HG03575 (cell line): ENCODE data around the gene DENND1C.

Experiments
- ATAC-seq: cut with Tn5 transposase; IDR thresholded peaks from one replicate; pipeline ENCODE4 v1.9.1; 2021; ENCODE audit not compliant: unreplicated experiment, insufficient number of reproducible peaks, low FRiP score; ENCODE audit errors: extremely low read depth

Gene DENND1C

GRCh38 chr19:6460099-6460884, 21.3 kb downstream of the DENND1C start:
- no peak for ATAC-seq

- ATAC-seq = no peak
These were observed 22.1 kb downstream of the DENND1C start, which contains the start of gene SLC25A23 for GRCh38 chr19:6459262-6460098. Gene SLC25A23, minus strand, starts transcription at chr19:6459792. Its CDS starts 164 bp downstream, at chr19:6459628.

GRCh38 chr19:6458695-6459261, 22.8 kb downstream of the DENND1C start:
- no peak for ATAC-seq

- ATAC-seq = no peak
These were observed 23.5 kb downstream of the DENND1C start for GRCh38 chr19:6457958-6458694.

GRCh38 chr19:6455924-6456323, 25.7 kb downstream of the DENND1C start:
- no peak for ATAC-seq

- no peak for ATAC-seq
These were observed 27.5 kb downstream of the DENND1C start for GRCh38 chr19:6453951-6454565.

- ATAC-seq = no peak
These were observed 28.7 kb downstream of the DENND1C start for GRCh38 chr19:6452899-6453298.

GRCh38 chr19:6452223-6452614, 29.4 kb downstream of the DENND1C start:
- no peak for ATAC-seq

GRCh38 chr19:6451583-6452222, 29.9 kb downstream of the DENND1C start:
- ATAC-seq = no peak

- no peak for ATAC-seq
These were observed 31.4 kb downstream of the DENND1C start for GRCh38 chr19:6450166-6450565.

- no peak for ATAC-seq
These were observed 33.5 kb downstream of the DENND1C start for GRCh38 chr19:6448045-6448444.

GRCh38 chr19:6446452-6446851, 35.1 kb downstream of the DENND1C start:
- ATAC-seq = no peak

- no peak for ATAC-seq
These were observed 37.6 kb downstream of the DENND1C start for GRCh38 chr19:6443986-6444385.

GRCh38 chr19:6442087-6442688, 39.4 kb downstream of the DENND1C start:
- ATAC-seq = no peak

- ATAC-seq = no peak
These were observed 40.7 kb downstream of the DENND1C start for GRCh38 chr19:6440905-6441304.

GRCh38 chr19:6439743-6440142, 41.8 kb downstream of the DENND1C start:
- ATAC-seq = no peak

- ATAC-seq = no peak
These were observed 47.9 kb downstream of the DENND1C start, which contains the start of gene SLC25A41 for GRCh38 chr19:6433663-6434062. Gene SLC25A41, minus strand, starts transcription at chr19:6433763. Its CDS starts 70 bp downstream, at chr19:6433693.

- no peak for ATAC-seq
These were observed 48.4 kb downstream of the DENND1C start for GRCh38 chr19:6433165-6433564.
